Vagina (tissue), 2 donors: ENCODE data around the gene PMPCA.

Source experiments
- POLR2AphosphoS5 ChIP-seq, 2 donors: sonication (generic); formaldehyde crosslinking; IDR thresholded peaks; one replicate each; pipeline ENCODE4 v1.9.0; 2017; ENCODE audit warnings: antibody characterized with exemption in 2 of 2, mild to moderate bottlenecking in 2 of 2, low read depth in 1 of 2; ENCODE audit not compliant: insufficient read depth in 1 of 2
- TF ChIP-seq, protein P1 (sequence below), 3 experiments: fragments of 450-650 bp in 2 of 3; fragments of 200-600 bp in 1 of 3; sonication (generic) in 1 of 3; IDR thresholded peaks; one replicate each; pipeline ENCODE4 v1.5.1; 2017 to 2019; ENCODE audit warnings: antibody characterized with exemption in 3 of 3, mild to moderate bottlenecking in 2 of 3, moderate library complexity in 2 of 3

DNA sequence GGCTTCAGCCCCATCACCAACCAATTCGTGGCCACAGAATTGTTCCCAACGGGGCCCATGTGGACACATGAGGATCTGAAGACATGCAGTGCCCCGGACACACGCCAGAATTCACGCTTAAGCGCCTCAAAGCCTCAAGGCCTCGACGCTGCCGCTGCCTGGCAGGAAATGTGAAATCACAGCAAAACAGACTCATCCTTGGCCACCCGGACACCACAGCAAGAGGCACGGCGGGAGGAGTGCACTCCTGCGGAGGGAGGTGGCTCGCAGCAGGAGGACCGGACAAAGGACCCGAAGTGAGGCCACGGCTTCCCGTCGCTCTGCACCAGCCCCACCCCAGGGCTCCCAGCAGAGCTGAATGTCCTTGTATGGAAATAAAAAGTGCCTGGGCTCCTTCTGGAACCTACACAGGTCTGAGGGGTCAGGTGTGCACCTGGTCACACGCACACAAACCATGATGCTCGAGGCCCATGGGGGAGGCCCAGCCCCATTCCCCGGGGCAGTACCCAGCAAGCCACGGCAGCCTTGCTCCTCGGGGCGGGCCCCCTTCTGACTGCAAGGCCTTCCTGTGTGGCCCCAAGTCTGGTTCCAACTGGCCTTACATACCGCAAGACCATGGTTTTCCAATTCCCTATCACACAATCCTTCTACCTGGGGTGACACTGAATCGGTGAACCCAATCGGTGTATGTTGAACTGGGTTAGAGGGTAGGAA, 62.3 kb downstream of the PMPCA start:
- TF ChIP-seq, protein P1, sequence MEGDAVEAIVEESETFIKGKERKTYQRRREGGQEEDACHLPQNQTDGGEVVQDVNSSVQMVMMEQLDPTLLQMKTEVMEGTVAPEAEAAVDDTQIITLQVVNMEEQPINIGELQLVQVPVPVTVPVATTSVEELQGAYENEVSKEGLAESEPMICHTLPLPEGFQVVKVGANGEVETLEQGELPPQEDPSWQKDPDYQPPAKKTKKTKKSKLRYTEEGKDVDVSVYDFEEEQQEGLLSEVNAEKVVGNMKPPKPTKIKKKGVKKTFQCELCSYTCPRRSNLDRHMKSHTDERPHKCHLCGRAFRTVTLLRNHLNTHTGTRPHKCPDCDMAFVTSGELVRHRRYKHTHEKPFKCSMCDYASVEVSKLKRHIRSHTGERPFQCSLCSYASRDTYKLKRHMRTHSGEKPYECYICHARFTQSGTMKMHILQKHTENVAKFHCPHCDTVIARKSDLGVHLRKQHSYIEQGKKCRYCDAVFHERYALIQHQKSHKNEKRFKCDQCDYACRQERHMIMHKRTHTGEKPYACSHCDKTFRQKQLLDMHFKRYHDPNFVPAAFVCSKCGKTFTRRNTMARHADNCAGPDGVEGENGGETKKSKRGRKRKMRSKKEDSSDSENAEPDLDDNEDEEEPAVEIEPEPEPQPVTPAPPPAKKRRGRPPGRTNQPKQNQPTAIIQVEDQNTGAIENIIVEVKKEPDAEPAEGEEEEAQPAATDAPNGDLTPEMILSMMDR (IDR thresholded peaks at IDR 0.05), result no peak
- no peak for TF ChIP-seq POLR2AphosphoS5 (IDR thresholded peaks at IDR 0.05; ENCODE audit: insufficient read depth in 1 of 2, low read depth in 1 of 2)
